Heart right ventricle (tissue), 16 donors: ENCODE measurements around the gene OCRL. TPM values are rescaled to one million over a fixed set of nuclear protein-coding genes. Genes with fewer than 3 reads are reported as not detected.

Experiments
- ATAC-seq, 8 donors: fragments of 200-7000 bp; cut with Tn5 transposase; one replicate each; pipeline ENCODE4 v1.9.1; 2020; ENCODE audit warnings: mild to moderate bottlenecking in 8 of 8, moderate library complexity in 8 of 8, moderate number of reproducible peaks in 1 of 8
- DNase-seq, 2 donors: peaks; one replicate each; pipeline ENCODE4 v3.0.0-alpha.2; 2020
- H3K27ac ChIP-seq, 10 donors: fragments of 200-600 bp; sonication (generic) in 2 of 10; one replicate each; pipeline versions ENCODE4 v1.5.0 to v1.8.0; 2020 to 2022; ENCODE audit warnings: mild to moderate bottlenecking in 3 of 10
- H3K27me3 ChIP-seq, 7 donors: fragments of 200-600 bp; one replicate each; pipeline ENCODE4 v1.8.0; 2021 to 2022; ENCODE audit warnings: mild to moderate bottlenecking in 2 of 7
- H3K36me3 ChIP-seq, 9 donors: fragments of 200-600 bp; sonication (generic) in 1 of 9; one replicate each; pipeline versions ENCODE4 v1.5.0 to v1.8.0; 2020 to 2022; ENCODE audit warnings: mild to moderate bottlenecking in 2 of 9
- H3K4me1 ChIP-seq, 9 donors: fragments of 200-600 bp; sonication (generic) in 1 of 9; one replicate each; pipeline versions ENCODE4 v1.5.0 to v1.8.0; 2020 to 2022; ENCODE audit warnings: mild to moderate bottlenecking in 4 of 9
- H3K4me3 ChIP-seq, 10 donors: fragments of 200-600 bp; sonication (generic) in 2 of 10; one replicate each; pipeline versions ENCODE4 v1.5.0 to v1.8.0; 2020 to 2022; ENCODE audit warnings: mild to moderate bottlenecking in 7 of 10, moderate library complexity in 2 of 10
- H3K9me3 ChIP-seq, 11 donors: fragments of 200-600 bp in 10 of 11; sonication (generic) in 2 of 11; one replicate each; pipeline versions ENCODE4 v1.5.0 to v1.8.0; 2013 to 2022; ENCODE audit warnings: mild to moderate bottlenecking in 2 of 11, control low read depth in 1 of 11, moderate library complexity in 1 of 11
- CTCF ChIP-seq, 9 donors: fragments of 200-600 bp; sonication (generic) in 2 of 9; IDR thresholded peaks; one replicate each; pipeline versions ENCODE4 v1.5.0 to v1.8.0; 2021 to 2022; ENCODE audit warnings: antibody characterized with exemption in 9 of 9, mild to moderate bottlenecking in 5 of 9, moderate library complexity in 1 of 9
- whole genome bisulfite sequencing, 2 donors: extraction: QIAGEN DNeasy Blood & Tissue Kit; methylation state at CpG; one replicate each; pipeline ENCODE4 v1.1.7; 2013; ENCODE audit warnings: inconsistent platforms in 1 of 2; 5-methylcytosine and 5-hydroxymethylcytosine counted together
- intact Hi-C, 10 donors: fragments of 100-400 bp; cut with DNase I; formaldehyde crosslinking; loops; one replicate each; pipeline versions ENCODE4 v1.11.1 to v1.14.2; 2022
- polyA plus RNA-seq, 2 donors: library from polyadenylated mRNA; stranded (reverse); fragments of 200-250 nt; gene quantifications; one replicate each; pipeline ENCODE4 v1.2.3, GENCODE V29; 2013
- total RNA-seq, 10 donors: library from RNA; stranded (reverse); fragmentation: NEBNext Ultra II Directional in 3 of 10; extraction: Animal tissue kit (Norgen Biotek cat#: 25700) in 3 of 10; gene quantifications; one replicate each; pipeline versions ENCODE4 v1.2.1 to v1.2.4, GENCODE V29; 2021 to 2023
- donor health status: Arrhythmogenic right ventricular cardiomyopathy.
- donor health status: ischemic (EF 13 %, LVEDD 7.1; RV severe dilation, severe dysfunction).
- donor health status: healthy with polysubstance abuse.
- donor health status: DM: no; HTN: yes; CAD: no.
- donor health status: DM: no; HTN: no; CAD: no.
- donor health status: ischemic (EF 25% LVEDD 6.9; RV normal size, moderate dysfunction).
- donor health status: ischemic (EF 25% LVEDD 5.7; RV mildly dilated, moderate dysfunction).
- donor health status: healthy.
- donor health status: DM: yes; HTN: yes; CAD: no.
- donor health status: Ischemic cardiomyopathy.
- donor health status: ischemic (EF 35%, LVEDD 5.7; RV mildly dilated, moderate dysfunction).
- donor health status: nonischemic (EF 11% LVEDD 7.7; RV severe dilation, severe dysfunction).
- donor health status: DM: yes; HTN: yes; CAD: no.
- donor health status: PGD.
- donor health status: ischemic (EF 29% LVEDD 5.4; RV normal size, mild dysfunction).
- donor health status: nonischemic (EF 23%, LVEDD 6.1; RV moderate dilation, normal function).

The OCRL gene
- total and polyA plus RNA-seq, 12 donors = 6.9 to 13.8 (median 9.0) TPM

DNA sequence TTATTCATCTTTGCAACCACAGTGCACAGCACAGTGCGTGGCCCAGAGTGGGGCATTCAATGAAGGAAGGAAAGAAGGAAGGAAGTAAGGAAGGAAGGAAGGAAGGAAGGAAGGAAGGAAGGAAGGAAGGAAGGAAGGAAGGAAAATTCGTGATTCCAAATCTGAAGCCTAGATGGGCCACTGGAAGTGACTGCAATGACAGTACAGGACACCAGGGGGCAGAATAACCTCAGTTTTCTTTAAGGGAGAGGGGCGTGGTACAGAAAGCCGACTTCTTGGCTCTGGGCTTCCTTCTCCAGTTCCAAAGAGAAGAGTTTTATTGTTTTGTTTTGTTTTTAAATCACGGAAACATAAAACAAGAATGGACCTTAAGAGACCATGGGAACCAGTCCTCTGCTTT lies 66.9 kb downstream of the OCRL start:
- TF ChIP-seq CTCF (IDR thresholded peaks at IDR 0.05) = peak; percentile 41 to 75 (median 71)
- no peak overlapping the region for H3K27ac ChIP-seq
- 0 to 5% methylated on average over 5 of the region's 5 CpGs for WGBS, 2 donors
- H3K9me3 ChIP-seq = peaks cover 0 to 3% (median 0%) of the 10 kb centered on the region in 11 donors
- ATAC-seq (peak in 7 of 8 donors; percentile 27 to 76 (median 56)), DNase-seq (peak in 1 of 2 donors; percentile 57)
- peaks cover 0 to 18% (median 7%) of the 10 kb centered on the region in 9 donors for H3K4me1 ChIP-seq
- H3K27me3 ChIP-seq = peaks cover 0 to 9% (median 0%) of the 10 kb centered on the region in 7 donors
- H3K36me3 ChIP-seq = no peaks in the 10 kb centered on the region
- intact Hi-C loops = loop anchor here in 9 of 10 donors (1.0 to 10.0 kb wide), 20 partner anchors 118 to 1308 kb away; partner anchors contain the start of genes UTP14A (in 3 of the 9) and ZDHHC9 (in 1 of the 9)
- no peak overlapping the region for H3K4me3 ChIP-seq

DNA sequence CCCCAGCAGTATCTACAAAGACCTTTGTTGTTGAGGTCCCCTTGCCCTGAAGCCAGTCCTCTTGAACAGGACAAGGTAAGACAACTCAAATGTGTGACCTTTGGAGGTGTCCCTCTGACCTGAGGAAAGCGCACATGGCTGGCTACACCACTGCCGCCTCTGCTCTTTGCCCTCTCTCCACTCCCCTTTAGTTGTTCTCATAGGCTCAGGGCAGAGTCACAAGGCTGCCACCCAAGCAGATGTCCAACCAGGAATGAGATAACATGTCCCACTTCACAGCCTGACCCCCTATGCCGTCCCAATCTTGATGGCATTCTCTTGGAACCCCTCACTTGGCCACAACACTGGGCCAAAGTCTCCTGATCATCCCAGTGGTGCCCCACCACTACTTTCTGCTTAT lies 68.4 kb downstream of the OCRL start:
- ATAC-seq (no peak), DNase-seq (no peak)
- 40 to 91% methylated on average over 1 to 3 of the region's 3 CpGs for WGBS, 2 donors
- Histone ChIP-seq H3K27me3 (peaks cover 0 to 4% (median 0%) of the 10 kb centered on the region in 7 donors), H3K4me3 (no peak overlapping the region), H3K4me1 (peaks cover 0 to 18% (median 7%) of the 10 kb centered on the region in 9 donors), H3K36me3 (no peaks in the 10 kb centered on the region), H3K9me3 (peaks cover 0 to 3% (median 0%) of the 10 kb centered on the region in 11 donors), H3K27ac (no peak overlapping the region)
- intact Hi-C loops = loop anchor here in 9 of 10 donors (5.0 to 10.0 kb wide), 15 partner anchors 119 to 1306 kb away; partner anchors contain the start of genes UTP14A (in 3 of the 9) and ZDHHC9 (in 1 of the 9)
- TF ChIP-seq CTCF (IDR thresholded peaks at IDR 0.05) = no peak

DNA sequence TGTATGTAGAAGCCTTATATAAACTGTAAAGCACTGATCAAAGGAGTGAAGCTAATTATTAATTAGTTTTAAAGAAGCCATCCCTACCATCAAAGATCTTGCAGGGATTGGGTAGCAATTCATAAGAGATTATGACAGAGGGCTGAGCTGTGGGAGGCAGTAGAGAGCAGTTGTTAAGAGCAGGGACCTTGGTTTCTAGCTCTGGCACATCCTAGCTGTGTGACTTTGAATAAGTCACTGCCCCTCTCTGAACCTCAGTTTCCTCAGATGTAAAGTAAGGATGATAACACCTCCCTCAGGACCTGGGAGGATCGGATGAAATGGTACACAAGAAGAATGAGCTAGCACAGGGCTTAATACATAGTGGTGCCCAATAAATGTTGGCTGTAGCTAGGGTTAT lies 69.3 kb downstream of the OCRL start:
- Histone ChIP-seq H3K36me3 (no peaks in the 10 kb centered on the region), H3K27me3 (peaks cover 0 to 4% (median 0%) of the 10 kb centered on the region in 7 donors), H3K27ac (no peak overlapping the region), H3K4me3 (no peak overlapping the region), H3K4me1 (peaks cover 0 to 13% (median 4%) of the 10 kb centered on the region in 9 donors), H3K9me3 (peaks cover 0 to 3% (median 0%) of the 10 kb centered on the region in 11 donors)
- intact Hi-C loops = loop anchor here in 9 of 10 donors (5.0 to 10.0 kb wide), 15 partner anchors 118 to 1305 kb away; partner anchors contain the start of genes UTP14A (in 3 of the 9) and ZDHHC9 (in 1 of the 9)
- no peak for TF ChIP-seq CTCF (IDR thresholded peaks at IDR 0.05)
- ATAC-seq = no peak
- no peak for DNase-seq
- WGBS, 2 donors = 88 to 94% methylated on average over 1 of the region's 1 CpG

- Histone ChIP-seq H3K9me3 (peaks cover 0 to 3% (median 0%) of the 10 kb centered on the region in 11 donors), H3K27me3 (no peaks in the 10 kb centered on the region), H3K4me1 (peaks cover 0 to 6% (median under 1%) of the 10 kb centered on the region in 9 donors), H3K36me3 (no peaks in the 10 kb centered on the region), H3K4me3 (no peak overlapping the region), H3K27ac (no peak overlapping the region)
- intact Hi-C loops = no loop called here
- TF ChIP-seq CTCF (IDR thresholded peaks at IDR 0.05) = no peak
- ATAC-seq (no peak), DNase-seq (no peak)
- WGBS, 2 donors = 64 to 73% methylated on average over 2 of the region's 2 CpGs
These were observed 72.3 kb downstream of the OCRL start for GRCh38 chrX:129612396-129612795.
